ENCODE results near the gene ST6GALNAC3.

GRCh38 chr1:76408303-76408702 lies 333.8 kb downstream of the ST6GALNAC3 start:
- TF ChIP-seq CTCF (IDR thresholded peaks at IDR 0.05) (no peak), ZFX (IDR thresholded peaks at IDR 0.05; ENCODE audit: borderline replicate concordance) (no peak)

All from 22Rv1 (cell line).